HepG2 (cell line): ENCODE data around the gene CLCN1. TPM values are rescaled to one million over a fixed set of nuclear protein-coding genes. Genes with fewer than 3 reads are reported as not detected.

Experiments used
- CAMTA2 ChIP-seq: sonication (generic); formaldehyde crosslinking; IDR thresholded peaks from 2 replicates; pipeline ENCODE4 v1.4.0; 2020; ENCODE audit warnings: mild to moderate bottlenecking, missing genetic modification reagents, borderline replicate concordance
- ESRRA ChIP-seq: sonication (generic); formaldehyde crosslinking; IDR thresholded peaks from 2 replicates; pipeline ENCODE4 v1.5.1; 2020; ENCODE audit warnings: mild to moderate bottlenecking, low read depth, missing genetic modification reagents
- FOXP4 ChIP-seq: sonication (generic); formaldehyde crosslinking; IDR thresholded peaks from 2 replicates; pipeline ENCODE4 v1.4.0; 2020; ENCODE audit warnings: missing genetic modification reagents
- GABPB1 ChIP-seq: IDR thresholded peaks from 2 replicates; pipeline ENCODE4 v1.6.1; 2016; ENCODE audit warnings: mild to moderate bottlenecking, missing genetic modification reagents, moderate library complexity, missing compliant biosample characterization
- PHF8 ChIP-seq: sonication (generic); formaldehyde crosslinking; IDR thresholded peaks from 2 replicates; pipeline ENCODE4 v1.5.0; 2020; ENCODE audit warnings: missing genetic modification reagents
- RFXAP ChIP-seq: sonication (generic); formaldehyde crosslinking; IDR thresholded peaks from 2 replicates; pipeline ENCODE4 v1.4.0; 2020; ENCODE audit warnings: missing genetic modification reagents, borderline replicate concordance
- SRY ChIP-seq: sonication (generic); formaldehyde crosslinking; IDR thresholded peaks from 2 replicates; pipeline ENCODE4 v1.8.0; 2022; ENCODE audit warnings: mild to moderate bottlenecking, missing genetic modification reagents
- YY1 ChIP-seq: IDR thresholded peaks from 2 replicates; pipeline ENCODE4 v1.6.1; 2011; ENCODE audit warnings: low read length, low read depth, moderate library complexity, mild to moderate bottlenecking; ENCODE audit not compliant: insufficient read depth, insufficient replicate concordance
- ZFP62 ChIP-seq: sonication (generic); formaldehyde crosslinking; IDR thresholded peaks from 2 replicates; pipeline ENCODE4 v1.4.0; 2020; ENCODE audit warnings: missing genetic modification reagents
- ZNF275 ChIP-seq: sonication (generic); formaldehyde crosslinking; IDR thresholded peaks from 2 replicates; pipeline ENCODE4 v1.8.0; 2022; ENCODE audit warnings: missing genetic modification reagents, mild to moderate bottlenecking, inconsistent platforms, borderline replicate concordance
- ZNF776 ChIP-seq: sonication (generic); formaldehyde crosslinking; IDR thresholded peaks from 2 replicates; pipeline ENCODE4 v1.4.0; 2020; ENCODE audit warnings: mild to moderate bottlenecking, missing genetic modification reagents
- ZSCAN29 ChIP-seq: sonication (generic); formaldehyde crosslinking; conservative IDR thresholded peaks from 2 replicates; pipeline ENCODE4 v1.4.0; 2020; ENCODE audit warnings: mild to moderate bottlenecking, missing genetic modification reagents
- polyA plus RNA-seq, 8 experiments: library from polyadenylated mRNA; depleted of rRNA in 3 of 8; stranded (reverse) in 7 of 8; unstranded in 1 of 8; fragments of >200 nt; fragmentation: Illumina TruSeq in 4 of 8; extraction: Trizol in 4 of 8; gene quantifications; 2 replicates each; pipeline versions ENCODE4 v1.2.1 to v1.2.3, GENCODE V29; 2011 to 2016; ENCODE audit warnings: low read depth in 4 of 8, missing spikeins in 1 of 8, mixed read lengths in 1 of 8; ENCODE audit not compliant: insufficient read depth in 1 of 8
- total RNA-seq, 5 experiments: library from RNA; depleted of rRNA; stranded (reverse); fragments of >200 nt; fragmentation: Illumina TruSeq; extraction: Trizol; gene quantifications; 2 replicates each; pipeline ENCODE4 v1.2.3, GENCODE V29; 2016; ENCODE audit warnings: low read depth in 1 of 5
- TF ChIP-seq, protein P1 (sequence below): sonication (generic); formaldehyde crosslinking; IDR thresholded peaks from 2 replicates; pipeline ENCODE4 v1.5.0; 2020; ENCODE audit warnings: missing genetic modification reagents
- TF ChIP-seq, protein P2 (sequence below): sonication (generic); formaldehyde crosslinking; IDR thresholded peaks from 2 replicates; pipeline ENCODE4 v1.4.0; 2020; ENCODE audit warnings: mild to moderate bottlenecking, missing genetic modification reagents
- TF ChIP-seq, protein P3 (sequence below): sonication (generic); formaldehyde crosslinking; IDR thresholded peaks from one replicate; pipeline ENCODE4 v1.5.1; 2020; ENCODE audit warnings: mild to moderate bottlenecking, missing genetic modification reagents; ENCODE audit errors: not compliant biosample characterization

CLCN1 gene
- total and polyA plus RNA-seq, 2 of the 13 experiments (the other 11 are each of a cell fraction or from before 2014, with no cell fraction given) = 0.01 TPM; not detected in 1

DNA sequence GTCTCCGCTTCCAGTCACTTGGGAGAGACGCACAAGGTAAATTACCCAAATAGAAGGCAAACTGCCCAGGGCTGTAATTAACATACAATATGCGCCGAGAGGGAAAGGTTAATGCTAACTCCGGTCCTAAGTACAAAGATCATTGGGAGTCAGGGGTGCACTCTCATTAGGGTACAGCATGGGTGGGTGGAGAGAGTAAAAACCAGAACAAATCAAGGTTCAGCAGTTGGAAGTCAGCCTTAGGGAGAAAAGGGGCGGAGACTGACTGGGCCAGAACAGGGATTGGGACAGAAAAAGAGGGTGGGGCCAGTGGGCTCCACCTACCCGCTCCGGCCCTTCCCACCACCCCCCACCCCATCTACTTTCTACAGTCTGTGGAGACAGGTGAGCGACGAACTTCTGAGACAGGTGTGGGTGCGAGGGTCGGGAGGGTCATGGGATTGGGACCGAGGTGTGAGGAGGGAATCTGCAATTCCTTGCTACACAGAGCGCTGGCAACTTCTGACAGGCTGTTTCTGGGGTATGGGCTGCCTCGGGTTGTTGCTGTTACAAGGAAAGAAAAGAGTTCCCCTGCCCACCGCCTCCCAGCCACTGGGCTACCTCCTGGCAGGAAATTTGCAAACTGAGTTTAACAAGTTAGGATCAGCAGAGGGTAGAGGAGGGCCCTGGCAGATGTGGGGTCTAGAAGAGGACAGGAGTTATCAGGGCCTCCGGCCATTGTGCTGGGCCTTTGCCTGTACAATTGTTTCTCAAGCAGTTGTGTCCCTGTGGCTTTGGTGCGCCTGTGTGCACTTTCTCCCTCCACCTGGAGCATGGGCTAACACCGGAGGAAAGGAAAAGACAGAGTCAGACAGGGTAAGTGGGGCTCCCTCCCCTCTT, 31.1 kb upstream of the CLCN1 start, which contains the start of gene TMEM139 (continued):
- TF ChIP-seq ZNF275 (CRISPR knock-in tag) = no peak
- TF ChIP-seq ZSCAN29 (CRISPR knock-in tag) = peak; percentile 10; the same call in 1 of the 2 replicates
- no peak for TF ChIP-seq ESRRA (CRISPR knock-in tag)
- no peak; the same call in 1 of the 2 replicates for TF ChIP-seq FOXP4 (CRISPR knock-in tag)
- TF ChIP-seq PHF8 (CRISPR knock-in tag) = peak; percentile 23; the same call in 1 of the 2 replicates
- TF ChIP-seq, protein P1, sequence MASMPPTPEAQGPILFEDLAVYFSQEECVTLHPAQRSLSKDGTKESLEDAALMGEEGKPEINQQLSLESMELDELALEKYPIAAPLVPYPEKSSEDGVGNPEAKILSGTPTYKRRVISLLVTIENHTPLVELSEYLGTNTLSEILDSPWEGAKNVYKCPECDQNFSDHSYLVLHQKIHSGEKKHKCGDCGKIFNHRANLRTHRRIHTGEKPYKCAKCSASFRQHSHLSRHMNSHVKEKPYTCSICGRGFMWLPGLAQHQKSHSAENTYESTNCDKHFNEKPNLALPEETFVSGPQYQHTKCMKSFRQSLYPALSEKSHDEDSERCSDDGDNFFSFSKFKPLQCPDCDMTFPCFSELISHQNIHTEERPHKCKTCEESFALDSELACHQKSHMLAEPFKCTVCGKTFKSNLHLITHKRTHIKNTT (CRISPR knock-in tag) = no peak
- TF ChIP-seq, protein P2, sequence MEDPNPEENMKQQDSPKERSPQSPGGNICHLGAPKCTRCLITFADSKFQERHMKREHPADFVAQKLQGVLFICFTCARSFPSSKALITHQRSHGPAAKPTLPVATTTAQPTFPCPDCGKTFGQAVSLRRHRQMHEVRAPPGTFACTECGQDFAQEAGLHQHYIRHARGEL (CRISPR knock-in tag) = no peak
- no peak for TF ChIP-seq ZNF776 (CRISPR knock-in tag)
- no peak for TF ChIP-seq GABPB1 (CRISPR knock-in tag)
- TF ChIP-seq ZFP62 = no peak
- no peak for TF ChIP-seq CAMTA2
- no peak for TF ChIP-seq YY1
- TF ChIP-seq SRY (CRISPR knock-in tag) = no peak
- no peak for TF ChIP-seq RFXAP (CRISPR knock-in tag)
- TF ChIP-seq, protein P3, sequence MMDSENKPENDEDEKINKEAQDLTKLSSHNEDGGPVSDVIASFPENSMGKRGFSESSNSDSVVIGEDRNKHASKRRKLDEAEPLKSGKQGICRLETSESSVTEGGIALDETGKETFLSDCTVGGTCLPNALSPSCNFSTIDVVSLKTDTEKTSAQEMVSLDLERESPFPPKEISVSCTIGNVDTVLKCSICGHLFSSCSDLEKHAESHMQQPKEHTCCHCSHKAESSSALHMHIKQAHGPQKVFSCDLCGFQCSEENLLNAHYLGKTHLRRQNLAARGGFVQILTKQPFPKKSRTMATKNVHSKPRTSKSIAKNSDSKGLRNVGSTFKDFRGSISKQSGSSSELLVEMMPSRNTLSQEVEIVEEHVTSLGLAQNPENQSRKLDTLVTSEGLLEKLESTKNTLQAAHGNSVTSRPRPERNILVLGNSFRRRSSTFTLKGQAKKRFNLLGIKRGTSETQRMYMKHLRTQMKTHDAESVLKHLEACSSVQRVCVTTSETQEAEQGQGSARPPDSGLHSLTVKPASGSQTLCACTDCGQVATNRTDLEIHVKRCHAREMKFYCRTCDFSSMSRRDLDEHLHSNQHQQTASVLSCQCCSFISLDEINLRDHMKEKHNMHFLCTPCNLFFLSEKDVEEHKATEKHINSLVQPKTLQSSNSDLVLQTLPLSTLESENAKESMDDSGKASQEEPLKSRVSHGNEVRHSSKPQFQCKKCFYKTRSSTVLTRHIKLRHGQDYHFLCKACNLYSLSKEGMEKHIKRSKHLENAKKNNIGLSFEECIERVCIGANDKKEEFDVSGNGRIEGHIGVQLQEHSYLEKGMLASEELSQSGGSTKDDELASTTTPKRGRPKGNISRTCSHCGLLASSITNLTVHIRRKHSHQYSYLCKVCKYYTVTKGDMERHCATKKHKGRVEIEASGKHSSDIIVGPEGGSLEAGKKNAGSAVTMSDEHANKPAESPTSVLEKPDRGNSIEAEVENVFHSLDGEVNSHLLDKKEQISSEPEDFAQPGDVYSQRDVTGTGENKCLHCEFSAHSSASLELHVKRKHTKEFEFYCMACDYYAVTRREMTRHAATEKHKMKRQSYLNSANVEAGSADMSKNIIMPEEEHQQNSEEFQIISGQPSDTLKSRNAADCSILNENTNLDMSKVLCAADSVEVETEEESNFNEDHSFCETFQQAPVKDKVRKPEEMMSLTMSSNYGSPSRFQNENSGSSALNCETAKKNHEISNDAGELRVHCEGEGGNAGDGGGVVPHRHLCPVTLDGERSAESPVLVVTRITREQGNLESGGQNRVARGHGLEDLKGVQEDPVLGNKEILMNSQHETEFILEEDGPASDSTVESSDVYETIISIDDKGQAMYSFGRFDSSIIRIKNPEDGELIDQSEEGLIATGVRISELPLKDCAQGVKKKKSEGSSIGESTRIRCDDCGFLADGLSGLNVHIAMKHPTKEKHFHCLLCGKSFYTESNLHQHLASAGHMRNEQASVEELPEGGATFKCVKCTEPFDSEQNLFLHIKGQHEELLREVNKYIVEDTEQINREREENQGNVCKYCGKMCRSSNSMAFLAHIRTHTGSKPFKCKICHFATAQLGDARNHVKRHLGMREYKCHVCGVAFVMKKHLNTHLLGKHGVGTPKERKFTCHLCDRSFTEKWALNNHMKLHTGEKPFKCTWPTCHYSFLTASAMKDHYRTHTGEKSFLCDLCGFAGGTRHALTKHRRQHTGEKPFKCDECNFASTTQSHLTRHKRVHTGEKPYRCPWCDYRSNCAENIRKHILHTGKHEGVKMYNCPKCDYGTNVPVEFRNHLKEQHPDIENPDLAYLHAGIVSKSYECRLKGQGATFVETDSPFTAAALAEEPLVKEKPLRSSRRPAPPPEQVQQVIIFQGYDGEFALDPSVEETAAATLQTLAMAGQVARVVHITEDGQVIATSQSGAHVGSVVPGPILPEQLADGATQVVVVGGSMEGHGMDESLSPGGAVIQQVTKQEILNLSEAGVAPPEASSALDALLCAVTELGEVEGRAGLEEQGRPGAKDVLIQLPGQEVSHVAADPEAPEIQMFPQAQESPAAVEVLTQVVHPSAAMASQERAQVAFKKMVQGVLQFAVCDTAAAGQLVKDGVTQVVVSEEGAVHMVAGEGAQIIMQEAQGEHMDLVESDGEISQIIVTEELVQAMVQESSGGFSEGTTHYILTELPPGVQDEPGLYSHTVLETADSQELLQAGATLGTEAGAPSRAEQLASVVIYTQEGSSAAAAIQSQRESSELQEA (CRISPR knock-in tag) = no peak
